ENCODE results near the gene KAZN. TPM values are rescaled to one million over a fixed set of nuclear protein-coding genes. Genes with fewer than 3 reads are reported as not detected.

The KAZN gene
- total RNA-seq, 1 experiment from 2014 or later, result 0.38 TPM

- DNase-seq (ENCODE audit: low spot score), result no peak
These were observed 75.5 kb downstream of the KAZN start for GRCh38 chr1:14674030-14674429.

DNA sequence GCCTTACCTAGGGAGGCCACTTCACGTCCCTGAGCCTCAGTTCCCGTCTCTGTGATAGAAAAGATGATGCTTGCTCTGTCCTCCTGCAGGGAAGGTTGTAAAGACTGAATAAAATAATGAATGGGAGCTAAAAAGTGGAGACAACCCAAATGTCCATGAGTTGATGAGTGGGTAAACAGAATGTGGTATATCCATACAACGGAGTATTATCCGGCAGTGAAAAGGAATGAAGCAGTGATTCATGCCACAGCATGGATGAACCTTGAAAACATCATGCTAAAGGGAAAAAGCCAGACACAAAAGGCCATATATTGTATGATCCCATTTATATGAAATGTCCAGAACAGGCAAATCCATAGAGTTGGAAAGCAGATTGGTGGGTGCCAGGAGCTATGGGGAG, 77.9 kb downstream of the KAZN start:
- no peak for DNase-seq (ENCODE audit: low spot score)

GRCh38 chr1:14677292-14677971, 78.9 kb downstream of the KAZN start:
- no peak for DNase-seq (ENCODE audit: low spot score)

DNA sequence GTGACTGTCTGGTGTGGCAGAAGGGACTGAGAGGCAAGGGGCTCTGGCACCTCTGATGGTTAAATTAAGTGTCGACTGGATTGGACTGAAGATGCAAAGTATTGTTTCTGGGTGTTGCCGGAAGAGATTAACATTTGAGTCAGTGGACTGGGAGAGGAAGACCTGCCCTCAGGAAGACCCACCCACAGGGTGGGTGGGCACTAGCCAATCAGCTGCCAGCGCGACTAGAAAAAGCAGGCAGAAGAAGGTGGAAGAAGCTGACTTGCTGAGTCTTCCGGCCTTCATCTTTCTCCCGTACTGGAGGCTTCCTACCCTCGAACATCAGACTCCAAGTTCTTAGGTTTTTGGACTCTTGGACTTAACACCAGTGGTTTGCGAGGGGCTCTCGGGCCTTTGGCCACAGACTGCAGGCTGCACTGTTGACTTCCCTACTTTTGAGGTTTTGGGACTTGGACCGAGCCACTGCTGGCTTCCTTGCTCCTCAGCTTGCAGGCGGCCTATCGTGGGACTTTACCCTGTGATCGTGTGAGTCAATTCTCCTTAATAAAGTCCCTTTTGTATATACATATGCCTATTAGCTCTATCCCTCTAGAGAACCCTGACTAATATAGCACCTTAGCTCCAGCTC, 79.6 kb downstream of the KAZN start:
- no peak for DNase-seq (ENCODE audit: low spot score)

DNA sequence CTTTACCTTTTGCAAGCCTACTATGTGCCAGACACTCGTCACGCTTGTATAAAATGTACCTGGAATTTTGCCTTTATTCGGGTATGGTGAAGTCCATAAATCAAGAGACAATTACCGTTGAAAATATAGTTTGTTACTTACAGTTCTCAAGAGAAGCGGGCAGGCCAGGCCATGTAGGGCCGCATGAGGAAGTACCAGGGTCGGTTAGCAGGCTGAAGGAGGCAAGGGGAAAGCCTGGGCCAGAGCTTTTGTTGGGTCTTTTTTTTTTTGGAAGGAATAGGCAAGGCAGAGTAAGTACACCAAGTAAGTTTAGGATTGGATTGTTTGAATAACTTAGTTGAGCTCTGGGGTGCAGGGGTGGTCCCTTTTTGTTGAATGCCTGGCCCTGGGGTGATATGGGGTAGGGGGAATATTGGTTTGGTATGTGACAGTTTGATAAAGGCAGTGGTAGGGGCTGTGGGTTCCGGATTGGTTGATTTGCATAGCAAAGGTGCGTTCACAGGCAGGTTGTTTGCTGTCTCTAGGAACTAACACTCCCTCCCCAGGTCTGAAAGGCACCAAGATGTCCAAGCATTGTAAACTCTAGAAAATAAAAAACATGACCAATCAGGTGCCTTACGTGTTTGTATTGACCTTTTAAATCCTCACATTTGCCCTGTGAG, 80.7 kb downstream of the KAZN start:
- DNase-seq (ENCODE audit: low spot score), result no peak

- no peak for DNase-seq (ENCODE audit: low spot score)
These were observed 82.7 kb downstream of the KAZN start for GRCh38 chr1:14681182-14681581.

- DNase-seq (ENCODE audit: low spot score), result no peak
These were observed 84.6 kb downstream of the KAZN start for GRCh38 chr1:14682941-14683621.

DNA sequence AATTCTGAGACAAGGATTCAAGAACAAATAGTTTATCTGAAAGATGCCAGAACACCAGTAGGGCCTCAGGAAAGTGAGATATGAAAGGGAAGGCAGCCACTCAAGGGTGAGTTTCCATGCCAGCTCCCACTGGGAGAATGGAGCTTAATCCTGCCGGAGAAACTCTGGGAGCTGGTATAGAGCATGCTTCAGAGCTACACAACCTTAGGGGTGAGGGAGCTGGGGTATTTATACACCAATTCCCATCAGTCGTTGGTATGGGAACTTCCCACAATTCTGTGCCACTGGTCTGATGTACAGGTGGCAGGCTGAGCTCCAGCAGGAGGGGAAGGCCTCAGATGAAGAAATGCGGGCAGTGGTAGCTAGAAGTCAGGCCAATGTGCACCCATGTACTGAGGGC, 86.6 kb downstream of the KAZN start:
- no peak for DNase-seq (ENCODE audit: low spot score)

GRCh38 chr1:14686701-14687100, 88.2 kb downstream of the KAZN start:
- DNase-seq (ENCODE audit: low spot score), result no peak

DNA sequence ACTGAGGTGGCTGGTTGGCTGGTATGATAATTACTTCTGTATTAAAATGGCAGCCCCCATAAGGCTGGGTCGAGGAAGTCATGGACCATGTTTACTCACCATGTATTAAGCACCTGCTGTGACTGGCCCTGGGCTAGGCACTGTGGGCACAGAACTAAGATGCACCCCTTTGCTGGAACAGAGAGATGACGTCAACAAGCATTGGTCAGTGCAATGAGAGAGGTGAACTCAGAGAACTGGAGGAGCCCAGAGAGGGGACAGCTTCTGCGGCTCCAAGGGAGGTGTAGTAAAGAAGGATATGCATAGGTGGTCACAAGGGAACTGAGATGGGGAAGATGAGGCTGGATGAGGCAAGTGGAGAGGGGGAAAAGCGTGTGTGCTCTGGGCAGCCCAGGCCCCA, 88.7 kb downstream of the KAZN start:
- DNase-seq (ENCODE audit: low spot score), result no peak

DNA sequence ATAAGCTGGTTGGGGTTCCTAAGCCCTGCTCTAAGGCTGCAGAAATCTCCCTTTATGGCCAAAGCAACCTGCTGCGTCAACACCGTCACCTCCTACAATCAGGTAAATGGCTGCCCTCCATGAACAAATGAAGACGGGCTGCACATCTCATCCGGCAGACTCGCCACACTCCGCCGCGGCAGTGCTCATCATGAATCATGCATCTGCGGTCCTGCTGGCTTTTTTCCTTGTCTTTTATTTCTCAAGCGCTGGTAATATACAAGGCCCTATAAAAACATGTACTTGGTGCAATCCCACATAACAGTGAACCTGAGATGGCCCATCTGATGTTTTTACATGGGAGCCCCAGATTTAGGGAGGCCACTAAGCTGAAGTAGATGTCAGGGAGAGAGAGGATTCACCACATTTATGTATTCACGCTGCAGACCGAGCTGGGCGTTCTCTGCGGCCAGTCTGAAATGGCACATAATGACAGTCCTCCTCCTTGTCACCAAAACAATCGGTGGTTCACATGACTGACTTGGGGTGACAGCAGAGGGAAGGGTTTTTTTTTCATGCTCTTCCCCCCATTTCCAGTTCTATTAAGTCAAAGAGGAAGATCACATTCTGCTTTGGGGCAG, 91.6 kb downstream of the KAZN start:
- no peak for DNase-seq (ENCODE audit: low spot score)

GRCh38 chr1:14693949-14694348, 95.5 kb downstream of the KAZN start:
- DNase-seq (ENCODE audit: low spot score), result no peak

GRCh38 chr1:14694589-14694988, 96.1 kb downstream of the KAZN start:
- DNase-seq (ENCODE audit: low spot score), result no peak

DNA sequence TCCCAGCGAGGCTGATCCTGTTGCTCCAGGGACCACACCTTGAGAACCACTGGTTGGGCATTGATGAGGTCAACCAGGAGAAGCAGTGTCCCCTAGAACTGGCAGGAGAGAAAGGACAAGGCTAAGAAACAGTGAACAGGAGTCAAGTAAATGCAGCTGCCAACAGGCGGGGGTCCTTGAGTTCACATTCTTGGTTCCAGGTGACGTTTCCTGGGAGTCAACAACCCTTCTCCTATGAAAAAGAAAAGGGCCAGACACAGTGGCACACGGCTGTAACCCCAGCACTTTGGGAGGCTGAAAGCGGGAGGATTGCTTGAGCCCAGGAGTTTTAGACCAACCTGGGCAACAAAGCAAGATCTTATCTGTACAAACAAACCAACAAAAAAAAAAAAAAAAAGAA, 98.3 kb downstream of the KAZN start:
- no peak for DNase-seq (ENCODE audit: low spot score)

DNA sequence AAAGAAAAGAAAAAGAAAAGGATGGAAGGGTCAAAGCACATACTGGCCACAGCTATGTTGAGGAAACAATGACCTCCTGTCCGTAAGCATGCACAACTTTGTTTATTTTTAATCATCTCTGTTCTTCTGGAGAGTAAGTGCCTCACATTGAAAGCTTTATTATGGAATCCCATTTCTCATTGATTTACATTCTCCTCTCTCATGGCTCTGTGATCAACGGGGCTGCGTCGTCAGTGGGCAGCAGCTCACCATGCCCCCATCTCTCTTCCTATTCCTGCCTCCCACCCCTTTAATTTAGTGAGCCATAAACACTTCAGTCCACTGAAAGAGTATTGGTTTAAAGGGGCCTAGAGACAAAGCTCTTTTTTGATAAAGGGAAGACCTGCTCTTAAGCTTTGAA, 98.9 kb downstream of the KAZN start:
- no peak for DNase-seq (ENCODE audit: low spot score)

GRCh38 chr1:14698314-14698713, 99.8 kb downstream of the KAZN start:
- DNase-seq (ENCODE audit: low spot score), result no peak

GRCh38 chr1:14699620-14700019, 101.1 kb downstream of the KAZN start:
- no peak for DNase-seq (ENCODE audit: low spot score)

GRCh38 chr1:14704846-14705245, 106.4 kb downstream of the KAZN start:
- DNase-seq (ENCODE audit: low spot score), result no peak

- no peak for DNase-seq (ENCODE audit: low spot score)
These were observed 107.3 kb downstream of the KAZN start for GRCh38 chr1:14705824-14706223.

DNA sequence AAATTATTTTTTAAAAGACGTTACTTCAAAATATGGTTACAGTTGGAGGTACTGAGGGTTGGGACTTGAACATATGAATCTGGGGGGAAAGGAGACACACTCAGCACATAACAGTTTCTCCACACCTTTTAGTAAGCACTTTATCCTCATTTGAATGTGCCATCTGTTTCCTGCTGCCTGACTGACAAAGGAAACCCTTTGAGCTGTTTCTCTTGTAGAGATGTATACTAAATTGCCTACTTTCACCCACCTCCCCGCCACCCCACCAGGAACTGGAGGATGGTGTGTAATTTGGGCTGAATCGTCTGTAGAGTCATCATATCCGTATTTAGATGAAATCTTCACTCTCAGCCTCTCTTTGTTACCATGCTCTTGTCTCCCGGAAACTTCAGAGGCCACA, 108.1 kb downstream of the KAZN start:
- no peak for DNase-seq (ENCODE audit: low spot score)

GRCh38 chr1:14707531-14708445, 109.3 kb downstream of the KAZN start:
- DNase-seq (ENCODE audit: low spot score), result no peak
